ENCODE results near the gene SVBP. TPM values are rescaled to one million over a fixed set of nuclear protein-coding genes. Genes with fewer than 3 reads are reported as not detected.

The SVBP gene
- total and polyA plus RNA-seq, 12 donors, result 11.6 to 31.7 (median 14.5) TPM

DNA sequence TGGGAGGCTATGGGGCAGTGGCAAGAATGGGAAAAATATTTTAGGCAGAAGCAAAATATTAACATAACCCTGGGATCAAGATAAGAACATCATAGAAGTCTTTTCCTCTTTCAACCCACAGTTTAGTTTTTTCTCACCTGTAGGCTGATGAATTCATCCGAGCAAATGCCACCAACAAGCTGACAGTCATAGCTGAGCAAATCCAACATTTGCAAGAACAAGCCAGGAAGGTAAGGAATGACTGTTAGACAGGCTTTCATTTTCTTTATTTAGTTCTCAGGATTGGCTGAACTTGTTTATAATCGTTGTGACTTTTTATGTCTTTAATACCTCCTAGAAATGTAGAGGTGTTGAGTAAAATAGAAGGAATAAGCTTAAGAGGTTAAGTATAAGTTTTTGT, 43.8 kb downstream of the SVBP start:
- TF ChIP-seq, protein P1, sequence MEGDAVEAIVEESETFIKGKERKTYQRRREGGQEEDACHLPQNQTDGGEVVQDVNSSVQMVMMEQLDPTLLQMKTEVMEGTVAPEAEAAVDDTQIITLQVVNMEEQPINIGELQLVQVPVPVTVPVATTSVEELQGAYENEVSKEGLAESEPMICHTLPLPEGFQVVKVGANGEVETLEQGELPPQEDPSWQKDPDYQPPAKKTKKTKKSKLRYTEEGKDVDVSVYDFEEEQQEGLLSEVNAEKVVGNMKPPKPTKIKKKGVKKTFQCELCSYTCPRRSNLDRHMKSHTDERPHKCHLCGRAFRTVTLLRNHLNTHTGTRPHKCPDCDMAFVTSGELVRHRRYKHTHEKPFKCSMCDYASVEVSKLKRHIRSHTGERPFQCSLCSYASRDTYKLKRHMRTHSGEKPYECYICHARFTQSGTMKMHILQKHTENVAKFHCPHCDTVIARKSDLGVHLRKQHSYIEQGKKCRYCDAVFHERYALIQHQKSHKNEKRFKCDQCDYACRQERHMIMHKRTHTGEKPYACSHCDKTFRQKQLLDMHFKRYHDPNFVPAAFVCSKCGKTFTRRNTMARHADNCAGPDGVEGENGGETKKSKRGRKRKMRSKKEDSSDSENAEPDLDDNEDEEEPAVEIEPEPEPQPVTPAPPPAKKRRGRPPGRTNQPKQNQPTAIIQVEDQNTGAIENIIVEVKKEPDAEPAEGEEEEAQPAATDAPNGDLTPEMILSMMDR (IDR thresholded peaks at IDR 0.05), result no peak
- H3K9me3 ChIP-seq, result no peaks in the 10 kb centered on the region
- ATAC-seq (no peak), DNase-seq (no peak)
- no peaks in the 10 kb centered on the region for H3K27me3 ChIP-seq
- intact Hi-C loops (cut with DNase I), result loop anchor here in 4 of 10 donors (10.0 kb wide), 1 partner anchor 151 kb away; no protein-coding TSS in a partner anchor
- WGBS, 2 donors, result 48 to 68% methylated on average over 2 of the region's 2 CpGs
- peaks cover 2 to 25% (median 10%) of the 10 kb centered on the region in 9 donors for H3K4me1 ChIP-seq
- H3K36me3 ChIP-seq, result peaks cover 0 to 72% (median 41%) of the 10 kb centered on the region in 9 donors
- H3K4me3 ChIP-seq, result no peak overlapping the region
- H3K27ac ChIP-seq, result no peak overlapping the region

DNA sequence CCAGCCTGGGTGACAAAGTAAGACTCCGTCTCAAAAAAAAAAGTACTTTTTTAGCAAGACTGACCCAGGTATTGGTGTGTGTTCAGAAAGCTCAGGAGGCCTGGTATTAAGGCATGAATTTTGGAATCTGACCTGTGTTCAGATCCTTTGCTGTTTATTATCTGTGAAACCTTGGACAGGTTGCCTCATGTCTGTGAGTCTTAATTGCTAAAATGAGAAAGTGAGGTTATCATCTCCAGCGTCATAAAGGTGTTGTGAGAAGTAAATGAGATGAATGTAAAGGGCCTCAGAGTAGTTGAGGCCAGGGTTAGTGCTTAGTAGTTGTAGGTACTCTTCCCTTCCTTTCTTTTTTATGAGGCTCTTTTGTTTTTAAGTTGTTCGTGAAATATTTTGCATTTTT, 47.4 kb downstream of the SVBP start:
- H3K4me3 ChIP-seq, result no peak overlapping the region
- DNase-seq (no peak), ATAC-seq (no peak)
- H3K27ac ChIP-seq, result no peak overlapping the region
- 81 to 89% methylated on average over 3 of the region's 3 CpGs for WGBS, 2 donors
- no peaks in the 10 kb centered on the region for H3K9me3 ChIP-seq
- TF ChIP-seq, protein P1 (IDR thresholded peaks at IDR 0.05), result no peak
- H3K4me1 ChIP-seq, result peaks cover 6 to 43% (median 27%) of the 10 kb centered on the region in 9 donors
- H3K27me3 ChIP-seq, result no peaks in the 10 kb centered on the region
- intact Hi-C loops (cut with DNase I), result loop anchor here in 5 of 10 donors (10.0 kb wide), 1 partner anchor 155 kb away; no protein-coding TSS in a partner anchor
- H3K36me3 ChIP-seq, result peaks cover 0 to 36% (median 12%) of the 10 kb centered on the region in 9 donors

DNA sequence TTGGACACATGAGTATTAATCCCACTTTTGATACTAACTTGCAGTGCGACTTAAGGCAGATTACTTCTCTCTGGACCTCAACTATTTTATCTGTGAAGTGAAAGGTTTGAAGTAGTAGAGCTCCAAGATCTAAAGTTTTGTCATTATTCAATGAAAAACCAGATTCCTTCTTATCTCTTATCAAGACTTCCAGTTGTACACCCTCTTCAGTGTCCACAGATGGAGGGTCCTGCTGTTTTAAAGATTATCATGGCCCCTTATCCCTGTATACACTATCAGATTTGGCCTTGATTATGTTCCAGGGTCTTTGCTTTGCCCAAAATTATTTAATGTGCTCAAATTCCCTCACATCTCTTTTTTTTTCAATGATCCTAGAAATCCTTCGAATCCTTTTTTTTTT, 49.0 kb downstream of the SVBP start:
- intact Hi-C loops (cut with DNase I), result loop anchor here in 1 of 10 donors (10.0 kb wide), 1 partner anchor 157 kb away; no protein-coding TSS in a partner anchor

DNA sequence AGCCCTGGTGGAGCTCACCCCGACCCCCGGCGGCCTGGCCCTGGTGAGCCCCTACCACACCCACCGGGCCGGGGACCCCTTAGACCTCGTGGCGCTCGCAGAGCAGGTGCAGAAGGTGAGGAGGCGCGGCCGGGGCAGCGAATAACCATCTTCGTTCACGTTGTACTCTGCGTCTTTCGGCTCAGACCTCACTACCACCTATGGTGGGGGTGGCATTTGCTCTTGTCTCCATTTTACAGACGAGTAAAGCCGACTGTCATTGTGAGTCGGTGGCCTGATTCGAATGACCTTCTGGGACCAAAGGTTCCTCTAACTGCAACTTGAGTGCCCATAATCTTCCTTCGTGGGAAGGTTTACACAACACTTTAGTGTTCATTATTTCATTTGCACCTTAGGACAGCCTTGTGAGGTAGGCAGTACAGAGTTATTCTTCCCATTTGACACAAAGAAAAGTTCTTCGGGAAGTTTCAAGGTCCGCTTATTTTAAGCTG, 49.6 kb downstream of the SVBP start:
- ATAC-seq, result peak in 6 of 8 donors; percentile 4 to 67 (median 19)
- DNase-seq, result no peak

More for the DNA sequence above, 49.0 kb downstream of the SVBP start:
- Histone ChIP-seq H3K4me3 (peak overlapping the region in 9 of 10 donors; percentile 73 to 99 (median 93)), H3K27ac (peak overlapping the region in 1 of 10 donors; percentile 98), H3K36me3 (peaks cover 0 to 20% (median 0%) of the 10 kb centered on the region in 9 donors), H3K27me3 (no peaks in the 10 kb centered on the region), H3K4me1 (peaks cover 7 to 52% (median 36%) of the 10 kb centered on the region in 9 donors), H3K9me3 (no peaks in the 10 kb centered on the region)
- TF ChIP-seq, protein P1 (IDR thresholded peaks at IDR 0.05), result no peak
- DNase-seq (no peak), ATAC-seq (no peak)
- WGBS, 2 donors, result 75 to 79% methylated on average over 2 of the region's 2 CpGs

More for the DNA sequence above, 49.6 kb downstream of the SVBP start:
- Histone ChIP-seq H3K4me3 (peak overlapping the region; percentile 73 to 99 (median 93)), H3K9me3 (no peaks in the 10 kb centered on the region), H3K27ac (peak overlapping the region; percentile 62 to 98 (median 94)), H3K36me3 (peaks cover 0 to 18% (median under 1%) of the 10 kb centered on the region in 9 donors), H3K27me3 (no peaks in the 10 kb centered on the region), H3K4me1 (peaks cover 7 to 52% (median 36%) of the 10 kb centered on the region in 9 donors)
- TF ChIP-seq, protein P1 (IDR thresholded peaks at IDR 0.05), result no peak
- 2% methylated on average over 23 of the region's 23 CpGs for WGBS, 2 donors
- intact Hi-C loops (cut with DNase I), result loop anchor here in 3 of 10 donors (1.0 to 10.0 kb wide), 4 partner anchors 49 to 157 kb away; partner anchors contain the start of genes ERMAP (in 2 of the 3), SVBP (in 2 of the 3) and ZNF691 (in 2 of the 3)
